Activated naive CD4-positive, alpha-beta T cell treated with anti-CD3 and anti-CD28 coated beads, Interleukin-2, amount 50 U/mL, for 24 hours (primary cell): Measurements from ENCODE around the gene ZC3HAV1L.
A peak's percentile ranks its signal among the peaks of the same experiment; 100 is the strongest.
"Not testable (repeated sequence)": the region's sequence is repeated elsewhere in the genome, so short reads cannot be mapped to it uniquely, and the experiment has no call there.

ENCODE experiments used
- H3K27ac Mint-ChIP-seq: one replicate; pipeline ENCODE4 v1.8.0; 2021; ENCODE audit warnings: mild to moderate bottlenecking, mixed read lengths
- H3K27me3 Mint-ChIP-seq: one replicate; pipeline ENCODE4 v1.8.0; 2021; ENCODE audit warnings: mixed read lengths
- H3K36me3 Mint-ChIP-seq: one replicate; pipeline ENCODE4 v1.8.0; 2021; ENCODE audit warnings: mixed read lengths
- H3K4me1 Mint-ChIP-seq: one replicate; pipeline ENCODE4 v1.8.0; 2021; ENCODE audit warnings: mixed read lengths
- H3K4me3 Mint-ChIP-seq: one replicate; pipeline ENCODE4 v1.8.0; 2021; ENCODE audit warnings: mild to moderate bottlenecking, mixed read lengths
- H3K9me3 Mint-ChIP-seq: one replicate; pipeline ENCODE4 v1.8.0; 2021; ENCODE audit warnings: mixed read lengths

Gene ZC3HAV1L

DNA sequence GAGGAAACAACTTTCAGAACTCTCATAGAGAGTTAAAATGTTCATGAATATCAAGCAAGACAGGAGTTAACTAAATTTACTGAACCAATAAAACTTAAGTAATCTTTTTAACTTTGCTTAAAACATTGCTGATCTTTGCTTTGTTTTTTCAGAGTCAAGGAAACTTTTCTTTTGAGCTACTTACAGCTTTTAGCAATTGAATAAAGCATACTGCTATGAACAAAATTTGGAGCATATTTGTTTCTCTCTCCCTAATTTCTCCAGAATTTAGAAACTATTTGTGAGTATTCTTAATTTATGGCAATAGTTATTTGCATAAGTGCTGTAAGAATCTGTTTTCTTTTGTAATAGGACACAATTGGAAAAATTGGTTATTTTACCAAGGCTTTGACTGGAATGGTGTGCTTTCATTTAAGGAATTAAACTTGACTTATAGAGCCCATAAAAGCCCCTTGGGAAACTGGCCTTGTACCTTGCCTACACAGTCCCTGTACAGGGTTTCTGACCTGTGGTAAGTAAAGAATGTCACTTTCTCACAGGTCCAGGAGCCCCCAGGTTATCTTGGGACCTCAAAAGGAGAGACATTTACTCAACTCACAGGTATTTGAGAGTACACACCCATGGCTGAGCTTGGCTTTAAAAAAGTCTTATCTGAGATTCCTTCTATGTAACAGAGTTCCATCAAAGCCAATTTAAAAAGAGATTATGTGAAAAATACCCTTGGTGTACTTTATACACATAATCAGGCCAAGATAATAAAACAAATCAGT, 31.3 kb downstream of the ZC3HAV1L start:
- Mint-ChIP-seq H3K36me3 (no peaks in the 10 kb centered on the region), H3K4me3 (no peak overlapping the region), H3K27me3 (no peaks in the 10 kb centered on the region), H3K9me3 (peaks cover 10% of the 10 kb centered on the region), H3K4me1 (peaks cover 1% of the 10 kb centered on the region), H3K27ac (no peak overlapping the region)

DNA sequence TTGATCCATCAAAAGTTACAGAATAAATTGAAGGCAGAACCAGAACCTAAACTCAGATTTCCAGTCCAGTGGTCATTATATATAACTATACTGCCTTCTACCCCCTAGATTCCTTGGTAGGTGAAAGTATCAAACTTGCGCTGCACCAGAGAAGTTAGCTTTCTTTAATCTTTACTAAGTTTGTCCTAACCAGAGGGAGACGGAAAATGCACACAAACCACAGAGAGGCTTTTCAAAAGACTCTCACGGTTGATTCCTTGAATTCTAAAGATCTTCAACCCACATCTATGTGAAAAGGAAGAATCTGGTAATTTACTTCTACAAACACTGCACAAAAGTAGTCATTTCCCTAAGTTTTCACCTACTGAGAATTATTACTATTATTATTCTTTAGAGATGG, 36.4 kb downstream of the ZC3HAV1L start:
- Mint-ChIP-seq H3K4me1 (peaks cover 5% of the 10 kb centered on the region), H3K27me3 (no peaks in the 10 kb centered on the region), H3K4me3 (no peak overlapping the region)

DNA sequence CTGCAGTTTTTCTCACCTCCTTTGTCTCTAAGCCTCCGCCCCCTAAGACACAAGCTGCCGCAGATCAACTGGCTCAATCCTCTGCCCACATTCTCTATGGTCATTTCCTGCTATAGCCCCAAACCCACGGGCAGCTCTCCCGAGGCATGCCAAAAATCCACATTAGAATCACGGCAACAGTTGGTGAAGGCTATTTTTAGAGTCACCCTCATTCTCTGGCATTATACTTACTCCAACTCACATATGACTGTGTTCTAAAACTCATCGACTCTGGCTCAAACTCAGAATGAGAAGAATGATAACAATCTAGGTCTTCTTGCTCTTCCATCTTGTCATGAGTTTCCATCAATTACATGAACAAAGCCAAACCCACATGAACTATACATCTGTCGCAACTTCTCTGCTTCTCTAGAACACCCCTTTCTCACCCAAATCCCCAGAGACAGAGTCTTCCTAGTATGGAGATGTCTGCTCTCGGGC, 43.8 kb downstream of the ZC3HAV1L start:
- no peaks in the 10 kb centered on the region for H3K27me3 Mint-ChIP-seq
- H3K4me1 Mint-ChIP-seq: no peaks in the 10 kb centered on the region
- H3K27ac Mint-ChIP-seq: no peak overlapping the region
- H3K9me3 Mint-ChIP-seq: no peaks in the 10 kb centered on the region
- no peak overlapping the region for H3K4me3 Mint-ChIP-seq
- H3K36me3 Mint-ChIP-seq: no peaks in the 10 kb centered on the region

More for the DNA sequence above, 36.4 kb downstream of the ZC3HAV1L start:
- no peaks in the 10 kb centered on the region for H3K36me3 Mint-ChIP-seq
- H3K27ac Mint-ChIP-seq: no peak overlapping the region
- H3K9me3 Mint-ChIP-seq: peaks cover under 1% of the 10 kb centered on the region

DNA sequence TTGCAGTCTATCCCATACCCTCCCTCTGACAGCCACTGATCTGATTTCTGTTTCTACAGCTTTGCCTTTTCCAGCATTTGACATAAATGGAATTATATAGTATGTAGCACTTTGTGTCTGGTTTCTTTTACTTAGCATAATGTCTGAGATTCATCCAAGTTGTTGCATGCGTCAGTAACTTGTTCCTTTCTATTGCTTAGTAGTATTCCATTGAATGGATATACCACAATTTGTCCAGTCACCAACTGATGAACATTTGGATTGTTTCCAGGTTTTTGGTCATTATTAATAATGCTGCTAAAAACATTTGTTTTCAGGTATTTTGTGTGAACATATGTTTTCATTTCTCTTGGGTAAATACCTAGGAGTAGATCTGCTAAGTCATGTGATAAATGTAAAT, 48.2 kb downstream of the ZC3HAV1L start:
- Mint-ChIP-seq H3K9me3 (no peaks in the 10 kb centered on the region), H3K27ac (no peak overlapping the region), H3K4me1 (no peaks in the 10 kb centered on the region), H3K4me3 (no peak overlapping the region), H3K27me3 (peaks cover 1% of the 10 kb centered on the region), H3K36me3 (no peaks in the 10 kb centered on the region)

DNA sequence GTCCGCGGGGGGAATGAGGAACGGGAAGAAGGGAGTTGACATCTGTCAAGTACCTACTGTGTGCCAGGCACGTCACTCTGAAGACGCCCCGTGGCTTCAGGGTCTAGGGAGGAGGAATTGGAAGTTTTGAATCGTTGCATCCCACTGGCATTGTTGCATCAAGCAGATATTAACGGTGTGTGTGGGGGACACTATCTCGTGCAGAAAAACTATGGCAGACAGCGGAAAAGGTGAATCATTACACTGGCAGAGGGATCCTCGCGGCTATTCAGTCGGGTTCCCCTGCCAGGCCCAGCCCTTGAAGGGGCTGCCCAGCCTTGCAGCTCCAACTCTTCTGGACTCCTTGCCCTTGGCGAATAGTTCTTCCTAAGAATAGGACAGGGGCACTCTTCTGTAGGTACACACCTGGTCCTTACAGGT, 53.6 kb downstream of the ZC3HAV1L start:
- H3K36me3 Mint-ChIP-seq: no peaks in the 10 kb centered on the region
- peaks cover 22% of the 10 kb centered on the region for H3K27me3 Mint-ChIP-seq
- peak overlapping the region; percentile 70 for H3K4me3 Mint-ChIP-seq
- peaks cover 8% of the 10 kb centered on the region for H3K4me1 Mint-ChIP-seq
- H3K9me3 Mint-ChIP-seq: no peaks in the 10 kb centered on the region
- no peak overlapping the region for H3K27ac Mint-ChIP-seq

DNA sequence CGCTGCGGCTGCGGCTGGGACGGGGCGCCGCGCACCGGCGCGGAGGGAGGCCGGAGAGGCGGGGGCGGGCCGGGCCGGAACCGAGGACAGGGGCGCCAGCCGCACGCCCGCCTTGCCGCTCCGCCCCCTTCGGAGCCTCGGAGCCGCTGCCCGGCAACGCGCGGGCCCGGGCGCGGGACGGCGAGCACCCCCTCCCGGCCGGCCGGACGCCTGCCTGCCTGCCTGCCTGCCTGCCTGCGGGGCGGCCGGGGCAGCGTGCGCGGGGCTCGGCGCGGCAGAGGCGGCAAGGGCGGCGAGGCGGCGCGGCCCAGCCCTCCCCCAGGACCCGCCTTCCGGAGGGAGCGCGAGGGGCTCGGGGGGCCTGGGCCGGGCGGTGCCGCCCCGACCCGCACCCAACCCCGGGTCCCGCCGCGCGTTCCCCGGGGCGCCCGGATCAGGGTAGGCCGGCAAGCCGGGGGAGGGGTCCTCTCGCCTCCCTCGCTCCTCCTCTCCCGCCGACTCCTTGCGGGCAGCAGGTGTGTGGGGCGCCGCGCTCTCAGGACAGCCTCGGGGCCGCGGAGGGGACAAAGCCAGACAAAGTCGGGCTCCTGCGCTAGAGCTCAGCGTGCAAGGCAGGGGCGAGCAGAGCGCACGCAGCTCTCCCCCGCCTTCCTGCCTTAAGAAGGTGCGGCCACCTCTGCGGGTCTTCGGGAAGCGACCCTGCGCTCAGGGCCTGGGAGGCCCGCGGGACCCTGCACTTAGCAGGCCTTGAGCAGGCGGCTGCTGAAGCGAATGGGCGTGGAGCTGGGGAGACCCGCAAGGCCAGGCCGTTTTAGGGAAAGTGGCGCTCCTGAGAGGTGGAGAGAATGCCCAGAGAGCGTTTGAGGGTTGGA, 54.3 kb downstream of the ZC3HAV1L start, which contains the start of gene KIAA1549:
TSS of gene KIAA1549 (minus strand) at position 58 of the 872 bp plus-strand sequence. CDS start 120 bp downstream, outside the sequence.
- H3K36me3 Mint-ChIP-seq: no peaks in the 10 kb centered on the region
- no peak within 1 kb of the TSS for H3K27ac Mint-ChIP-seq
- H3K4me1 Mint-ChIP-seq: peaks cover 8% of the 10 kb centered on the region
- H3K4me3 Mint-ChIP-seq: peak within 1 kb of the TSS; percentile 86
- H3K9me3 Mint-ChIP-seq: no peaks in the 10 kb centered on the region
- H3K27me3 Mint-ChIP-seq: peaks cover 22% of the 10 kb centered on the region

DNA sequence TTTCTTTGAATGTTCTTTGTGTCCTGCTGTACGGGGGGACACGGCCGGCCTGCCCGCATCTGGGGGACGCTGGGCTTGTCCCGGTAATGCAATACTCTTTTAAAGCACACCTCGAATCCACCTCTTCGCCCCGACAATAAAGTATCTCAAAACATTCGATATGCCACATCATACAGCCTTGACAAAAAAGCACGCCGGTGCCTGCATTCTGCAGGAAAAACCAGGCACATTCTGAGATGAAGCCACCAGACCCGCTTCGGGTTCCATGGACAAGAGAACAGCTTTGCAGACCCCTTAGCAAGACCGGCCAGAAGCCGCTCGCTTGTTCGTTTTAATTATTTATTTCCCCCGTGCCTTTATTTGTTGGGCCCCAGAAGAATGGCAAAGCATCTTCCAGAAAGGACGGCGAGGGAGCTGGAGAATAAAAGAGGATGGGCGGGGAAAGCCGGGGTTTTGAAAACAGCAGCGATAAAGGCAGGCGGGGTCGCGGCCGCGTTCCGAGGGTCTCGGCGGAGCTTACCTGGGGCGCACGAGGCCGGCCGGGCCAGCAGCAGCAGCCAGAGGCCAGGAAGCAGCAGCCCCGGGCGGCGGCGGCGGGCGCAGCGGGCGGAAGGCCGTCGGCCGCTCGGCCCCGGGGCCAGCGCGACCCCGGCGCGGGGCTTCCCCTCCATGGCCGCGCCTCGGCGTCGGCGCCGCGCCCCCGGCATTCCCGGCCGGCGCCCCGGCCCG, 55.1 kb downstream of the ZC3HAV1L start:
- Mint-ChIP-seq H3K36me3 (no peaks in the 10 kb centered on the region), H3K9me3 (no peaks in the 10 kb centered on the region), H3K27ac (no peak overlapping the region), H3K4me1 (peaks cover 8% of the 10 kb centered on the region), H3K4me3 (peak overlapping the region; percentile 86), H3K27me3 (peaks cover 22% of the 10 kb centered on the region)

DNA sequence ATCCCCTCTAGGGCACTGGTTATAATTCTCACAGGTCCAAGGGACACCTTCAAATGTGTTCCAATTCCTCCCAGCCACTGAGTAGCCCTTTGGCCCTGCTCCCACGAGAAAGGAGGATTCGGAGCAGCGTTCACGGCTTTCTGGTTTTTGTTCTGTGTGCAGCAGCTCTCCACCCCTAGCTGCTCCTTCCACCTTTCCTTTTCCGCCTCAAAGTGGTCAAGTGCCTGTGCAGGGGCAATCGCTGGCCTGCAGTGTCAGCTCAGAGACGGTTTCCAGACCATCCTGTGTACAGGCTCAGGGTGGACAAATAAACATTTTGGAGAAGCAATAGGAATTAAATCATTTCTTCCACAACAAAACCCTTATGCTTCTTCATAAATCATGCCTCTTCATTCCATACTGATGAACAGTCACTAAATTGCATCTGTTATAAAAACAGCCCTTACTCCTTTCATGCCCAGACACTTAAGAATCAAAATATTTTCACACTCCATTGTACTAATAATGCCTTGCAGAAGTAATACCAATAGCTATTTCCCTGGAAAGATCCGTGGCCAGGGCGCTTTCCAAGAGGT, 55.8 kb downstream of the ZC3HAV1L start:
- H3K27me3 Mint-ChIP-seq: peaks cover 22% of the 10 kb centered on the region
- H3K27ac Mint-ChIP-seq: no peak overlapping the region
- peaks cover 8% of the 10 kb centered on the region for H3K4me1 Mint-ChIP-seq
- peak overlapping the region; percentile 86 for H3K4me3 Mint-ChIP-seq
- no peaks in the 10 kb centered on the region for H3K9me3 Mint-ChIP-seq
- H3K36me3 Mint-ChIP-seq: no peaks in the 10 kb centered on the region

DNA sequence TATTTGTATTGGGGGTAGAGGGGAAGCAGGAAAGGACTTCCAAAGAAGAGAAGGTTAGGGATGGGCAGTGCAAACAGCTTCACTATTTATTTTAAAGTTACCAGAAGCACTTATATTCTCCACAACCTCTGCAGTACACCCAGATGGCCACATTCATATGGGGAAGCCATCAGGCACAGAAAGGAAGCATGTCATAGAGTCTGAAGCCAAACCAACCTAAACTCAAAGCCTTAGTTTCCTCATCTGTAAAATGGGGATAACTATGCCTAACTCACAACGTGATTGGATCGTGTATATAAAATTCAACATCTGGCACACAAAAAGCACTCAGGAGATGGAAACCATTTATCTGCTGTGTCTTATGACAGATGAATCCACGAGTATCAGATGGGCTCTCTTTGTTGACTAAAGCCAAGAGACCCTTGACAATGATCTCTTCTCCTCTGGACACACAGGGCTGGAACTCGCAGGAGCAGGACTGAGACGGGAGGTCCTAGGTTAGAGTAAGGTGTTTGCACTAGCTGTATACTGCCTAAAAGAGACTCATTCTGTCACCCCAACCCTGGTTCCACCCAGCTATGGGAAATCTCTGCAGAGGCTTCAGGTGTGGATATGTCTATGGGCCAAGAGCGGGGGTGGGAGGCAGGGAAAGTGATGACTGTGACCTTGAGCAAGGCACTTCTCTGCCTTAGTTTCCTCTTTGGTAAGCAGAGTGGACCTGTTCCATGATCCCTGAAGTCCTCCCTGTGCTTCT, 56.4 kb downstream of the ZC3HAV1L start:
- Mint-ChIP-seq H3K9me3 (no peaks in the 10 kb centered on the region), H3K27me3 (peaks cover 22% of the 10 kb centered on the region), H3K36me3 (no peaks in the 10 kb centered on the region), H3K4me1 (peaks cover 8% of the 10 kb centered on the region), H3K4me3 (no peak overlapping the region), H3K27ac (no peak overlapping the region)

DNA sequence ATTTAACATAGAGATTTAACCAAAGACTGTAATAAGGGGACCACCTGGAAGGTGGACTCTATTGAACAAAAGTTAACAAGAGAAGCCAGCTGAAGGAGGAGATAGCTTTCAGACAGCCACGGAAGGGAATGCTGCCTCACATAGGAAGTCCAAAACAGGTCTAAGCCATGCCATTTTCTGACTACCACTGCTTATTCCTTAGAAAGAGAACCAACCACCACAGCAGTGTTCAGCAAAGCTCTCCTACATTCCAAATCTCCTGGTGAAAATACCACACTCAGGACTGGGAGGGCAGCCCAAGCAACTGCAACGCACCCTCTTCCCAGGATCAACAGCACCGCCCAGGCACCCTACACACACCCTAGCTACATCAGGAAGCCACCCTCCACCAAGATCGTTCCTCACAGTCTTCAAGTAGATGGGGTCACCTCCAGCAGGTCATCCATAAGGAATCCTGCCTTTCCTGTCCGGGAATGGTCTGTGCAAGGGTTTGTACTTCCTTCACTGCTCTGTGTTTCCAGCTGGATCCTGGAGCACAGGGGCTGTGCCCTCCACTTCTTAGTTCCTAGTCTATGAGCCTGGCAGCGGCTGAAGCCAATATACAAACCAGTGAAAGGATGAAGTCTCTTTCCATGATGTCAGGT, 57.2 kb downstream of the ZC3HAV1L start:
- H3K4me3 Mint-ChIP-seq: no peak overlapping the region
- H3K27me3 Mint-ChIP-seq: peaks cover 22% of the 10 kb centered on the region
- no peak overlapping the region for H3K27ac Mint-ChIP-seq
- no peaks in the 10 kb centered on the region for H3K9me3 Mint-ChIP-seq
- no peaks in the 10 kb centered on the region for H3K36me3 Mint-ChIP-seq
- peaks cover 8% of the 10 kb centered on the region for H3K4me1 Mint-ChIP-seq

DNA sequence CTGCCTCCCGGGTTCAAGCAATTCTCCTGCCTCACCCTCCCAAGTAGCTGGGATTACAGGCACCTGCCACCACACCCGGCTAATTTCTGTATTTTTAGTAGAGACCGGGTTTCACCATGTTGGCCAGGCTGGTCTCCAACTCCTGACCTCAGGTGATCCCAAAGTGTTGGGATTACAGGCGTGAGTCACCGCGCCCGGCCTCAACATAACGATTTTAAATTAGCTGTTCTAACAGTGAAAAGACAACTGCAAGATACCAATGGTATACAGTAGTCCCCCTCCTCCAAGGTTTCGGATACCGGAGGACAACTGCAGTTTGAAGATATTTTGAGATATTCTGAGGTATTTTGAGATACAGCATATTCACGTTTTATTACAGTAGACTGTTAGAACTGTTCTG, 59.7 kb downstream of the ZC3HAV1L start:
- not testable (repeated sequence) for H3K4me3 Mint-ChIP-seq, H3K4me1 Mint-ChIP-seq, H3K27ac Mint-ChIP-seq, H3K36me3 Mint-ChIP-seq, H3K9me3 Mint-ChIP-seq
- H3K27me3 Mint-ChIP-seq: peaks cover 20% of the 10 kb centered on the region
